HG03060 (cell line): Measurements from ENCODE around the gene KCTD20.

Source experiments
- ATAC-seq: cut with Tn5 transposase; IDR thresholded peaks from one replicate; pipeline ENCODE4 v1.9.1; 2021; ENCODE audit warnings: low read depth, moderate number of reproducible peaks; ENCODE audit not compliant: unreplicated experiment

Gene KCTD20

DNA sequence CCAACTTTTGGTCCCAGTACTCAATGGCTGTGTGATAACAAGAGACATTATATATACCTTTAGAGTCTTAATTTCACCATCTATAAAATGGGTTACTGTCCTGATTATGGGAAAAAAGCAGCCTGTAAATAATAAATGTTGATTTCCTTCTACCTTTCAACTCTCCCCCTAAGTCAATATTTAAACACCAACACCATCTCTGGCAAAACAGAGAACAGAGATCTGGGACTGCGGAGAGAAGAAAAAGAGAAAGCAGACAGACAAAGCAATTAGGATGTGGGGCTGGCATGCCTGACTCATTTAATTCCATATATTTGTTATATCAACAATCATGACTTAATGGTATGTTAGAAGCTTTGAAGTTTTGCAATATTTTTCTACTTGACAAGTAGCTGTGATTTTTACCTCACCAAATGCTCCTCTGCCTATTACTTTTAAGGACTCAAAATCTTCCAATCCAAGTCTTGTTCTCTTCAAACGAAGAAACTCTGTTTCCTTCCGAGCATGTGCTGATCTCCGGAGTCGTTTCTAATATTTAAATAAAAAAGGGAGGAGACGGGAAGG is 81.2 kb downstream of the KCTD20 start:
- no peak for ATAC-seq

- no peak for ATAC-seq
Observed at GRCh38 chr6:36524871-36525270, 82.1 kb downstream of the KCTD20 start.

- ATAC-seq = no peak
Observed at GRCh38 chr6:36525346-36525745, 82.5 kb downstream of the KCTD20 start.

GRCh38 chr6:36526066-36526465 is 83.3 kb downstream of the KCTD20 start:
- ATAC-seq = no peak

DNA sequence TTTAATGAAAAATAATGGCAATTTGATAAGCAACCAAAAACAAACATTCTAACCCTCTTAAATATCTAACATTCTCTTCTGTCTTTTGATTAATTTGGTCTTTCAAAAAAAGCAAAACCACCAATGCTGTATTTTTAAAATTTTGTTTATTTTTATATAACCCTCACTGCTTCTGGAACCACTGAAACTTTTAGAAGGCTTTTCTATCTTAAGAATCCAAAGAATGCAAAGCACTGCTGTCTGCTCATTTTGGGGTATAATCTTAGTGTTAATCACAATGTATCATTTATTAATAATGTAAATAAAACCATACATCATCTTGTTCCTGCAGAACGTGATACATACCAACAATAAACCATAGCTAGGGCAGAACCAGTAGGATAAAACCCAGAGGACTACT is 90.5 kb downstream of the KCTD20 start:
- no peak for ATAC-seq

- ATAC-seq = no peak
Observed at GRCh38 chr6:36536873-36537547, 94.2 kb downstream of the KCTD20 start.

DNA sequence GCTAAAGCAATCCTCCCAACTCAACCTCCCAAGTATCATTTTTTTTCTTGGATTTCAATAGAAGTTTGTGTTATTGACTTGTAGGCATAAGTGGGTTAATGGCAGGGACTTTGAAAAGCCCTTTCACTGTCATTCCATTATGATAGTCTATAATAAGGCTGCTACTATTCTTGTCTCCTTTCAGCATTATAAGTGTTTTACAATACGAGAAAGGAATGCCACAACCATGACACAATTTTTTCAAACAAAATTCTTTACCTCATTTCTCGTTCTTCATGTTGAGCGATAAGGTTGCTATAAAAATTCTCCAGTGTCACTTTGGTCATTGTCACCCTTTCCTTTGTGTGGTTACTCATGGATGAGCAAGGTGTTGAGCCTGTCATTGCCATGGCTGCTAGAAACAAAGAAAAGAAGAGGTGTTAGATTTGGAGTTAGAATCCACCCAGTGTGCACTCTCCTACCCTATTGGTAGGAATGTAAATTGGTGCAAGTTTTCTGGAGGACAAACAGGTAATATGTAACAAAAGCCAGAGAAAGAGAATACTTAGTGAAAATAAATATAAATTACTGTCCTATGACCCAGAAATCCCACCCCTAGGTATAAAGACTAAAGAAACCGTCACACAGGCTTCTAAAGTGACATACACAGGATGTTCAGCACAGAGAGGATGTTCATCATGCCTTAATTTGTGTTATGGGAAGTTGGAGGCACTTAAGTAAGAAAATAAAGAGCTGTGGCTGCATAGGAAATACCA is 97.2 kb downstream of the KCTD20 start:
- no peak for ATAC-seq
